GM20431 (cell line): ENCODE results near the gene ERC2.

ENCODE experiments used
- in situ Hi-C: fragments of 300-500 bp; cut with MseI, MboI; formaldehyde crosslinking; loops from one replicate; pipeline ENCODE4 v1.15.0; 2020; ENCODE audit warnings: low sequenced_read_pairs; ENCODE audit not compliant: unreplicated experiment

Gene ERC2

GRCh38 chr3:55486101-55486856 lies 982.0 kb downstream of the ERC2 start:
- in situ Hi-C loops = loop anchor here (10.0 kb wide), 1 partner anchor 239 kb away; no protein-coding TSS in a partner anchor

DNA sequence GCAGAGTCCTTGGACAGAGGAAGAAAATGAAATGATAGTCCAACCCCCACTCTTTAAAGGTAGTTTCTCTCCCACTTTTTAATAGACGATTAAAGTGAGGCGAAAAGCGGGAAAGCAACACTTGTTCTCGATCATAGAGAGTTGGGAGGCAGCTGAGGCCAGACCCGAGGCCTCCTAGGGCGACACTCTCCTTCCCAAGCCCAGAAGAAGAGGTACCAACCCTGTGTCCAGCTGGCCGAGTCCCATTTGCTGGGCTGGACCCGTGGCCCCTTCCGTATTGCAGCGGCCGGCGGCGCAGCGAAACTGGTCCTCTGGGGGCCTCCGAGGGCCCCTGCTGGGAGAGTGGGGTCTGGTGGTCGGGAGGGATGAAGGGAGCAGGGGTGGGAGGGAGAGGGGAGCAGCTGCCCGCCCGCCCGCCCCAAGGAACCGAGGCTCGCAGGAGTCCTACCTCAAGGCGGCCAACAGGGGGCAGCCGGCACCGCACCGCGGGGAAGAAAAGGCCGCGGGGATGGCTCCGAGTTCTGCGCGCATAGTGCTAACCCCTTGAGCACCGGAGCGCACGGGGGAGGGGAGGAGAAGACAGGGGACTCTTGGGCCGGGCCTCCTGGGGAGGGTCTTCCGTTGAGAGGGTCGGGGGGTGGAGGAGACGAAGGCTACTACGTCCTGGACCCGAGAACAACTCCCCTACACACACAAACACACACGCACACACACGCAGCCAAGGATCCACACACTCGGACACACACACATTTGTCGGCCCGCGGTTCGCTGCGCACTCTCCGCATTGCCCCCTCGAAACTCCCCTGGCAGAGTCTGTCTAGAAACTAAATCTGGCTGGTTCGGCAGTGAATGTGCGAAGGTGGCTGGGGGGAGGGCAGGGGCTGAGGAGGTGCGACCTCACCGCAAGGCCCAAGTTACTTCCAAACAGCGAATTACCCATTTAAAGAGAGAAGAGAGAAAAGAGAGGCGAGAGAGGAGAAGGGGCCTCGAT lies 983.2 kb downstream of the ERC2 start:
- in situ Hi-C loops = loop anchor here (10.0 kb wide), 1 partner anchor 240 kb away; no protein-coding TSS in a partner anchor

GRCh38 chr3:55484191-55484689 lies 984.0 kb downstream of the ERC2 start:
- in situ Hi-C loops = loop anchor here (10.0 kb wide), 1 partner anchor 241 kb away; no protein-coding TSS in a partner anchor

DNA sequence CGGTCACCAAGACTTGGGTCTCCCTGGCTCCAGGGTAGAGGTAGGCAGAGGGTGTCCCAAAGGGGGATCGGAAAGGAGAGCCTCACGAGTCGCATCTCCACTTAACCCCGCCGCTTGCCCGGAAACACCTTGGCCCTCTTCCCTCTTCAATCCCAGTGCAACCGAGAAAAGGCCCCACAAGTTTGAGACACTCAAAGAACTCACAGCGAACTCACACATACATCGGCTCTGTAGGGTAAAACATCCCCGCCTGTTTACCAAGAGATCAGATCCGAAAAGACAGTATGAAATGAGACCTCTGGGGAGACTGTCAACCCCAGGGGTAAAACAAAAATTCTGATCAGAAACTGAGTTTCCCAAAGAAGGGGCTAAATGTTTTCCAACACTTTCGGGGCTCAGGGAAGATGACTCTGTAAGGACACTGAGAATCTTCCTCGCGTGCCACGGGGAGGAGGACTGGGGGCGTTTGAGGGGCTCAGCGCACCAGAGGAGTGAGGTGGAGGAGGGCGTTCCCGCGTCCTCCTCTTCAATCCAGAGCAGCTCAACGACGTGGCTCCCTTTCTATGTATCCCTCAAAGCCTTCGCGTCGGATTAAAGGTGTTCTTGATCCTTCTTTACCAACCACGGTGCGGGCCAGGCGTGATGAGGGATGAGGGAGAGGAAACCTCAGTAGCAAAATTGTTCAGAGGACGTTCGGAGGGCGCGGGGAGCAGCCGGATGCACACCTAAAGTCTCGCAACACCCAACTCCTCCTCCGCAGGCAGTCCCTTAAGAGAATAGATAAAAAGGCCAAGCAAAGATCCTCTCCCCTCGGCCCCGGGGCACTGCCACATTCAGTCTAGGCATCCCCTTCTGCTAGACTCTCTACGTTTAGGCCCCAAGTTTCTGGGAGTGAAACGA lies 984.8 kb downstream of the ERC2 start:
- in situ Hi-C loops = loop anchor here (10.0 kb wide), 1 partner anchor 241 kb away; no protein-coding TSS in a partner anchor

DNA sequence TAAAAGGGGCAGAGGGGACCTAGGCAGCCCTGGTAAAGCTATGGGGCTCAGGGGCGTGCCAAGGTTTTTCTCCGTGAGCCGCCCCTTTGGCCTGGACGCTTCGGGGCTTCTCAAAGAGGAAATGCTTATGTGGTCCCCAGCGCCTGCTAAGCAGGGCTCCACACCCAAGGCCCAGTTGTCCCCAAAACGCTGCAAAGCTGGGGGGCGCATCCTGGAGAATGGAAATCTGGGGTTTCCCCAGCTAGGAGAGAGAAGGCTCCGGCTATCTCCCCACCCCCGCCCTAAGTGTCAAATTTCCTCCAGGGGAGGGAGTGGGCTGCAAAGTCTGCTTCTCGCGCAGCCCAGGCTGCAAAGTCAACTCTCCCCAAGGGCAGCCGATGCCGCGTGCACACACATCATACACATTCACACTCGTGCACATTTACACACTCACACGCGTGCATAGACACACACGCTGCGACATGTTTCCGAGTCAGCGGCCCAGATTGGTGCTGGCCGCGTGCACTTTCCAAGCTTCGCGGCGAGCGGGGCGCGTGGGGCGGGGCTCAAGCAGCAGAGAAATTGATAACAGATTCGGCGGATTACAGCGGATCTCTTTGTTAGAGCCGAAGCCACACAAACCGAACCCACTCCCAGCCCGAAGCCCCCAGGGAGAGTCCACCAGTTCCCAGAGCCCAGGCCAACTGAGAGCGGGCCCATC lies 985.6 kb downstream of the ERC2 start:
- in situ Hi-C loops = loop anchor here (10.0 kb wide), 1 partner anchor 242 kb away; no protein-coding TSS in a partner anchor

- in situ Hi-C loops = loop anchor here (10.0 kb wide), 1 partner anchor 243 kb away; no protein-coding TSS in a partner anchor
Observed at GRCh38 chr3:55481744-55482495, 986.3 kb downstream of the ERC2 start.

GRCh38 chr3:55480911-55481743 lies 987.1 kb downstream of the ERC2 start:
- in situ Hi-C loops = loop anchor here (10.0 kb wide), 1 partner anchor 244 kb away; no protein-coding TSS in a partner anchor

DNA sequence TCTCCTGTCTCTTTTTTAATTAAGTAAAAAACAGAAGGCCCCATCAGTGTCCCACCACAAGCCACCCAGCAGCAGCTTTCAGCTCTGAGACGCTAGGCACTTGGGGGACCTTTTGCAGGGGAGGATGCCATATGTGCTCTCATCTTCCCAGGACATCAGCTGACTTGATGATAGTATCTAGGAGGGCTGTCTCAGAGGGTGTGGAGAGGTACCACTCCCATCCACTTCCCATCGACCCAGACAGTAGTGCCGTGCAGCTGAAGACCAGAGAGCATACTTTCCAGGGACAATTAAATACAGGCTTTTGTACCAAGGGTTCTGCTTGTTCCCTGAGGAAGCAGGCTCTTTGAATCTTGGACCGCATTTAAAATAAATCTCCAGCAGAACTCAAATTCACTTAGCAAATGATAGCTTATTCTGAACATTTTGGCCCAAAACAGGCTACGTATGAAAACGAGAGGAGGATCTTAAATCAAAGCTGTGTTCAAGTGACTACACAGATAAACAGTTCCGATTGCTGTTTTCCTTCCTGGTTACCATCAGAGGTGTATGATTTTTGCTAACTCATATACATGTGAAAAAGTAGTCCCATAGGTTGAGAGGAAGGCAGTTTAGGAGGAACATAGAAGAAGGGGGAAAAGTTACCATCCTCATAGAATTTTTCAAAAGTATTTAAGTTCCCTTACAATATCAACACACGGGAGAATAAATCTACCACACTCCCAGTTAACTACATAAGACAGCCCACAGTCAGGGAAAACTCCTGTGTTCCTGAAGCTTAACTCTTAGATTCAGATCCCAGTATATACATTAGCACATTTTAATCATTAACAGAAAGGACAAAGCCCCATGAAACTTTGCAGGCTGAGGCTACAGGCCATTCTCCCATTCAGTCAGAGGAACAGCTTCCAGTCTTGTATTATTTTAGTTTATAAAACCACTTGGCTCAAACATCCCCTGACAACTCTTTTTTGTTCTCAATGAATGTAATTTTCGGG lies 990.7 kb downstream of the ERC2 start:
- in situ Hi-C loops = no loop called here

DNA sequence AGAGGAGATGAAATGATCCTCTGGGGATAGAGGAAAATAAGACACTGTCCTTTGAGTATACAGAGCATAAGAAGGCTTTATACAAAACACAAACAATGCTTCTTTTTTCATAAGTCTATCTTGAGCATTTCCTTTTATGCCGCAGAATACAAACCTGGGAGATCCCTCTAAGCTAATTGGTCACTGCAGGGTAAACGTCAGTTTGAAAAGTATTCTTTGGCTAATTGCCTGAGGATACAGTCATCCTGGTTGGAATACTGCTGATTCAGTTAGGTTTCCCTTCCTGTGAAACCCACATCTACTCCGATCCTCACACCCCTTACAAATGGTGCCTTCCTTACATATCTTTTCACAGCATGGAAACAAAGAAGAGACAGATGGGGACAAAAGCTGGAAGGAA lies 991.8 kb downstream of the ERC2 start:
- in situ Hi-C loops = no loop called here

DNA sequence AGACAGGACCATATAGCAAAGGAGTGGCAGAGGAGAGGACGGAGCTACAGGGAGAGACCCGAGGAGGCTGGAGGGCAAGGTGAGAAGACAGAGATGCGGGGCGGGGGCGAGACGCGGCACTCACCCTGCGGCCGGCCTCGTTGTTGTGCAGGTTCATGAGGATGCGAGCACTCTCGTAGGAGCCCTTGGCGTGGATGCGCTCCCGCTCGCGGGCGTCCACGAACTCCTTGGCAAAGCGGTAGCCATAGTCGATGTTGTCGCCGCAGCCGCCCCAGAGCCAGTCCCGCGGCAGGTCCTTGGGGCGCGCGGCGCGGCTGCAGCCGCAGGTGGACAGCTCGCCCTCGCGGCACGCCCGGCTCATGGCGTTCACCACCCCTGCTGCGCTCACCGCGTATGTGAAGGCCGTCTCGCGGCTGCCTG lies 994.0 kb downstream of the ERC2 start:
- in situ Hi-C loops = no loop called here

DNA sequence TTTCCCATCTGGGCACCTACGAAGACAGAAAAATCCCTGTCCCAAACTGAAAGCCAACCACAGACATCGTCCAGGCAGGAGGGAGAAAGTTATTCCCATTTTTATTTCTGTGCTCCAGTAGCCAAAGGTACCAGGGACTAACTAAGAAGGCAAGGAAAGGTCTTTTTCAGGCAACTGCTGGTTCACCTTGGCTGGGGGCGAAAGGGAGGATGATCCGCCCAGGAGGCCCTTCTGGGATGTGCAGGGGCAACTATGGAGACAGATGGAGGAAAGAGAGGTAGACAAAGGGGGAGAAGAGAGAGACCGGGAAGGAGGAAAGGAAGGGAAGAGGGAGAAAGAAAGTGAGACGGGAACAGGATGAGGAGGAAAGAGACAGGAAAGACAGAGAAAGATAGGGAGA lies 994.5 kb downstream of the ERC2 start:
- in situ Hi-C loops = no loop called here

DNA sequence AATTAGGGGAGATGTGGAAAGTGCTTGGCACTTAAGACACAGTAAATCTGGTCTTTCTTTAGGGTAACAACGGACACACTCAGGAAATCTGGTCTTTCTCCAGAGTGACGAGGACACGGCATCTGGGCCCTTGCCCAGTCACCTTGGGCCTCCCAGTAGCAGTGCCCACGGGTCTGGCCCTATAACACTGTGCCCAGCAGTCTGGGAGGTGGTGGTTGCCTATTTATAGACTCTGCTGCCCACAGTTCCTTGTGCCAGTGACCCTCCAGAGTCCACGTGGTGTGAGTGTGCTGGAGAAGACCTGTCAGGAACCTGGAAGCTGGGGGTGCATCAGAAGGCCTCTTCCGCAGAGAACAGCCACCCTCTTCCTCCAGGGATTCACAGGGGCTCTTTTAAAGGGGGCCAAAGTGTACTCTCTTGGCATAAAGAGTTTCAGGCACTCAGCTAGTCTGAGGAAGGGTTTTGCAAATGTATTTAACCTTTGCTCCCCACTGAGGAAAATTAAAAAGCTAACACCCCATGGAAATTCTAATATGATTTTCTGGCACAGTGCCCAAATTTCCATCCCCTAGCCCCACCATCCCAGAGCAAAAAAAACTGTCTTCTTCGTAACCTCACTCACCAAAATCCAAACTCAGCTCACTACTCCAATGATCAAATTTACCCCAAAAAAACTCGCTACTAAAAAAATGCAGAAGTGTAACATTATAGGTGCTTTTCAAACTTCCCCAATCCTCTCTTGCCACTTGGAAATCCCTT lies 996.6 kb downstream of the ERC2 start:
- in situ Hi-C loops = no loop called here

DNA sequence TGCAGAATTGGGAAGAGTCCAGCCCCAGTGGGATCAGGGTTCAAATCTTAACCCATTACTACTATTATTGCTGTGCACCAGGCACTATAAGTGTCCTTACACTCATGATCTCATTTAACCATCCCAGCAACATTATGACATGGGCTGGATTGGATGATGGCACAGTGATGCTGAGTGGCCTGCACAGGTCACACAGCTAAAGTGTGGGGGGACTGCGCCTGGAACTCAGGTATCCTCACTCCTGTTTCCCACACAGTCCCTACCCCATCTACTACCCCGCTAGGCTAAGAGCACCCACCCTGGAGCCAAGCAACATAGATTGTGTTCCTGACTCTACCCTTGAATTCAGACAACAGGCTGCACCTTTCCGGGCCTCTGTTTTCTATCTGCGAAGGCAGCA lies 997.2 kb downstream of the ERC2 start:
- in situ Hi-C loops = no loop called here

- in situ Hi-C loops = no loop called here
Observed at GRCh38 chr3:55469957-55470526, 998.2 kb downstream of the ERC2 start.

GRCh38 chr3:55468251-55468650 lies 1000.0 kb downstream of the ERC2 start:
- in situ Hi-C loops = no loop called here
